H54 (cell line): ENCODE measurements around the gene TFCP2.

Experiments
- DNase-seq: peaks from one replicate; pipeline ENCODE4 v3.0.0; 2011; ENCODE audit warnings: low spot score, mixed read lengths; ENCODE audit not compliant: insufficient read length
- FAIRE-seq: peaks from 3 replicates; lab custom pipeline; 2011; peaks lifted over from hg19 to GRCh38; lab: Jason Lieb, UNC
- POLR2A ChIP-seq: IDR thresholded peaks from 2 replicates; pipeline ENCODE4 v1.6.1; 2011; ENCODE audit warnings: low read depth, mild to moderate bottlenecking, low read length

TFCP2 gene

GRCh38 chr12:51160814-51161459 lies 12.0 kb downstream of the TFCP2 start:
- DNase-seq (no peak), FAIRE-seq (no peak)
- TF ChIP-seq POLR2A, result no peak

GRCh38 chr12:51156245-51156765 lies 16.6 kb downstream of the TFCP2 start:
- TF ChIP-seq POLR2A, result no peak
- no peak for DNase-seq
- no peak for FAIRE-seq

GRCh38 chr12:51152953-51153352 lies 20.0 kb downstream of the TFCP2 start:
- FAIRE-seq, result no peak
- TF ChIP-seq POLR2A, result no peak
- DNase-seq, result no peak

- no peak for DNase-seq
- FAIRE-seq, result no peak
- TF ChIP-seq POLR2A, result no peak
Measured at GRCh38 chr12:51150777-51151176, 22.2 kb downstream of the TFCP2 start.

GRCh38 chr12:51147309-51147708 lies 25.6 kb downstream of the TFCP2 start:
- no peak for TF ChIP-seq POLR2A
- no peak for FAIRE-seq
- no peak for DNase-seq

GRCh38 chr12:51139292-51139844 lies 33.6 kb downstream of the TFCP2 start:
- FAIRE-seq, result no peak
- DNase-seq, result no peak
- no peak for TF ChIP-seq POLR2A

- no peak for TF ChIP-seq POLR2A
Measured at GRCh38 chr12:51132693-51133092, 40.2 kb downstream of the TFCP2 start.

GRCh38 chr12:51131745-51132521 lies 41.0 kb downstream of the TFCP2 start:
- DNase-seq (no peak), FAIRE-seq (no peak)

More at GRCh38 chr12:51132693-51133092, 40.2 kb downstream of the TFCP2 start:
- no peak for DNase-seq
- peak; percentile 36 for FAIRE-seq

GRCh38 chr12:51128919-51129318 lies 44.0 kb downstream of the TFCP2 start:
- DNase-seq (no peak), FAIRE-seq (no peak)
- no peak for TF ChIP-seq POLR2A

More at GRCh38 chr12:51131745-51132521, 41.0 kb downstream of the TFCP2 start:
- no peak for TF ChIP-seq POLR2A

GRCh38 chr12:51127050-51127729 lies 45.7 kb downstream of the TFCP2 start:
- FAIRE-seq (no peak), DNase-seq (no peak)
- no peak for TF ChIP-seq POLR2A

GRCh38 chr12:51126297-51126696 lies 46.6 kb downstream of the TFCP2 start:
- no peak for TF ChIP-seq POLR2A
- no peak for DNase-seq
- FAIRE-seq, result no peak

- no peak for TF ChIP-seq POLR2A
- DNase-seq (no peak), FAIRE-seq (no peak)
Measured at GRCh38 chr12:51124504-51124903, 48.4 kb downstream of the TFCP2 start.

GRCh38 chr12:51122844-51123243 lies 50.1 kb downstream of the TFCP2 start:
- no peak for TF ChIP-seq POLR2A
- peak; percentile 6 for FAIRE-seq
- no peak for DNase-seq
